Panc1 (cell line): ENCODE data around the gene PRKACA. TPM values are rescaled to one million over a fixed set of nuclear protein-coding genes. Genes with fewer than 3 reads are reported as not detected.

Experiments used
- ATAC-seq: fragments of 200-7000 bp; cut with Tn5 transposase; 2 replicates; pipeline ENCODE4 v1.9.1; 2020; ENCODE audit warnings: mild to moderate bottlenecking, moderate library complexity
- BruUV-seq: library from RNA; stranded (reverse); fragments of 400-500 nt; replicated peaks from 2 replicates; lab custom pipeline; 2021; lab: Mats Ljungman, UMichigan
- CTCF ChIA-PET: fragments of 300-600 bp; sonication (Branson Sonifier 250); formaldehyde crosslinking; loops from one replicate; lab custom pipeline; 2022; ENCODE audit warnings: antibody characterized with exemption; lab: Charles Lee
- POLR2A ChIA-PET: fragments of 300-600 bp; sonication (Branson Sonifier 250); formaldehyde crosslinking; loops from one replicate; lab custom pipeline; 2022; ENCODE audit warnings: antibody characterized with exemption; lab: Charles Lee
- DNase-seq: peaks from one replicate; pipeline ENCODE4 v3.0.0-alpha.2; 2010; ENCODE audit warnings: low read depth, low spot score
- H3K27ac ChIP-seq: 2 replicates; pipeline ENCODE4 v1.5.1; 2011; ENCODE audit warnings: mild to moderate bottlenecking, low read length, inconsistent platforms
- H3K27me3 ChIP-seq: fragments of 200-500 bp; sonication (Bioruptor generic); 2 replicates; pipeline ENCODE4 v1.6.0; 2014; ENCODE audit warnings: low read length, inconsistent platforms; ENCODE audit not compliant: control insufficient read depth, insufficient read depth
- H3K36me3 ChIP-seq: fragments of 200-500 bp; sonication (Bioruptor generic); 2 replicates; pipeline ENCODE4 v1.5.1; 2014; ENCODE audit warnings: inconsistent platforms, mild to moderate bottlenecking, low read length, moderate library complexity; ENCODE audit not compliant: control insufficient read depth, insufficient read depth
- H3K4me1 ChIP-seq: 2 replicates; pipeline ENCODE4 v1.5.1; 2011; ENCODE audit warnings: inconsistent platforms, mild to moderate bottlenecking, low read length, moderate library complexity; ENCODE audit not compliant: control insufficient read depth, insufficient read depth
- H3K4me3 ChIP-seq, 2 experiments: 2 replicates each; pipeline ENCODE4 v1.5.1; 2011 to 2012; ENCODE audit warnings: low read depth in 2 of 2, low read length in 2 of 2, mild to moderate bottlenecking in 2 of 2, inconsistent platforms in 1 of 2, moderate library complexity in 1 of 2
- H3K9me3 ChIP-seq: fragments of 200-500 bp; sonication (Bioruptor generic); 2 replicates; pipeline ENCODE4 v1.5.1; 2014; ENCODE audit warnings: low read depth, mild to moderate bottlenecking, inconsistent platforms, low read length, moderate library complexity; ENCODE audit not compliant: control insufficient read depth, insufficient read depth
- POLR2AphosphoS5 ChIP-seq: IDR thresholded peaks from 2 replicates; pipeline ENCODE4 v1.6.1; 2012; ENCODE audit warnings: mild to moderate bottlenecking, low read depth, low read length, moderate library complexity
- SIN3A ChIP-seq: IDR thresholded peaks from 2 replicates; pipeline ENCODE4 v1.6.1; 2012; ENCODE audit warnings: low read depth, mild to moderate bottlenecking, low read length, moderate library complexity, borderline replicate concordance; ENCODE audit not compliant: insufficient read depth
- TCF7L2 ChIP-seq: IDR thresholded peaks from 2 replicates; pipeline ENCODE4 v1.6.1; 2011; ENCODE audit warnings: mild to moderate bottlenecking, low read depth, low read length, inconsistent platforms
- in situ Hi-C: cut with HindIII; loops from 2 replicates; pipeline ENCODE4 v1.10.0; 2016; ENCODE audit warnings: low sequenced_read_pairs, low pct_unique_long_range_greater_than_20kb
- intact Hi-C: fragments of 100-400 bp; cut with micrococcal nuclease; formaldehyde crosslinking; loops from one replicate; pipeline ENCODE4 v1.10.0; 2022; ENCODE audit not compliant: unreplicated experiment
- total RNA-seq: library from RNA; stranded (reverse); gene quantifications from one replicate; pipeline ENCODE4 v1.2.1, GENCODE V29; 2021; ENCODE audit not compliant: unreplicated experiment
- TF ChIP-seq, protein P1 (sequence below): fragments of 450-650 bp; IDR thresholded peaks from 2 replicates; pipeline ENCODE4 v1.5.1; 2017; ENCODE audit warnings: mild to moderate bottlenecking
- TF ChIP-seq, protein P2 (sequence below), 2 experiments: IDR thresholded peaks; 2 replicates each; pipeline ENCODE4 v1.6.1; 2011 to 2012; ENCODE audit warnings: low read depth in 2 of 2, control low read depth in 1 of 2, low read length in 1 of 2, mild to moderate bottlenecking in 1 of 2, moderate library complexity in 1 of 2; ENCODE audit not compliant: insufficient read depth in 1 of 2

Gene PRKACA
- total RNA-seq, 1 experiment from 2014 or later, result 70.8 TPM

DNA sequence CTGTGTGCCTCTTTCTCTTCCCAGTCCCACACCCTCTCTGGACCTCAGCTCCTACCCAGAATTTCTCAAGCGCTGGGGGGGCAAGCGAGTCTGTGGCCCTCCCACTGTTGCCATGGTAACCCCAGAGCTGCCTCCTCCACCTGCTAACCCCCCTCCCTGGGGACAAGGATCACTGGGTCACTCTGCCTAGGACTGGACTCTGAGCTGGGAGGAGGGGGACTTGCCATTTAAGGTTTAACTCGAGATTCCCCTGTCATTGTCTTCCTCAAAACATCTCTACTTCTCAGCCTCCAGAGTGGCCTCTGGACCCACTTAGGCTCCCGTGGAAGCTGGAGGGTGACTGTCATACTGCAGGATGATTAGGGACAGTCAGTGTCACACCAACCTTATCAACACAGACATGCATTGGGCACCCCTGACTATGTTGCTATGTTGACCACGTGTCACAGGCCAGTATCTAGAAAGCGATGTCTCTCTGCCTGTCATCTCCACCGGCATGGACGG, 57.9 kb downstream of the PRKACA start:
- Histone ChIP-seq H3K27me3 (no peaks in the 10 kb centered on the region), H3K9me3 (no peaks in the 10 kb centered on the region), H3K27ac (no peak overlapping the region), H3K4me1 (peaks cover 5% of the 10 kb centered on the region; the same call in 1 of the 2 replicates), H3K4me3 (no peak overlapping the region), H3K36me3 (no peaks in the 10 kb centered on the region)
- CTCF ChIA-PET, result interaction anchor here (0.7 kb wide), 1 partner anchor 11 kb away, joined by 3 read pairs; no protein-coding TSS in a partner anchor
- BruUV-seq, result no TSS peak
- intact Hi-C loops (no loop called here), in situ Hi-C loops (no loop called here)
- ATAC-seq, result no peak
- no peak for DNase-seq
- TF ChIP-seq SIN3A (no peak), TCF7L2 (no peak), POLR2AphosphoS5 (no peak)
- TF ChIP-seq, protein P1, sequence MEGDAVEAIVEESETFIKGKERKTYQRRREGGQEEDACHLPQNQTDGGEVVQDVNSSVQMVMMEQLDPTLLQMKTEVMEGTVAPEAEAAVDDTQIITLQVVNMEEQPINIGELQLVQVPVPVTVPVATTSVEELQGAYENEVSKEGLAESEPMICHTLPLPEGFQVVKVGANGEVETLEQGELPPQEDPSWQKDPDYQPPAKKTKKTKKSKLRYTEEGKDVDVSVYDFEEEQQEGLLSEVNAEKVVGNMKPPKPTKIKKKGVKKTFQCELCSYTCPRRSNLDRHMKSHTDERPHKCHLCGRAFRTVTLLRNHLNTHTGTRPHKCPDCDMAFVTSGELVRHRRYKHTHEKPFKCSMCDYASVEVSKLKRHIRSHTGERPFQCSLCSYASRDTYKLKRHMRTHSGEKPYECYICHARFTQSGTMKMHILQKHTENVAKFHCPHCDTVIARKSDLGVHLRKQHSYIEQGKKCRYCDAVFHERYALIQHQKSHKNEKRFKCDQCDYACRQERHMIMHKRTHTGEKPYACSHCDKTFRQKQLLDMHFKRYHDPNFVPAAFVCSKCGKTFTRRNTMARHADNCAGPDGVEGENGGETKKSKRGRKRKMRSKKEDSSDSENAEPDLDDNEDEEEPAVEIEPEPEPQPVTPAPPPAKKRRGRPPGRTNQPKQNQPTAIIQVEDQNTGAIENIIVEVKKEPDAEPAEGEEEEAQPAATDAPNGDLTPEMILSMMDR, result no peak
- TF ChIP-seq, protein P2, sequence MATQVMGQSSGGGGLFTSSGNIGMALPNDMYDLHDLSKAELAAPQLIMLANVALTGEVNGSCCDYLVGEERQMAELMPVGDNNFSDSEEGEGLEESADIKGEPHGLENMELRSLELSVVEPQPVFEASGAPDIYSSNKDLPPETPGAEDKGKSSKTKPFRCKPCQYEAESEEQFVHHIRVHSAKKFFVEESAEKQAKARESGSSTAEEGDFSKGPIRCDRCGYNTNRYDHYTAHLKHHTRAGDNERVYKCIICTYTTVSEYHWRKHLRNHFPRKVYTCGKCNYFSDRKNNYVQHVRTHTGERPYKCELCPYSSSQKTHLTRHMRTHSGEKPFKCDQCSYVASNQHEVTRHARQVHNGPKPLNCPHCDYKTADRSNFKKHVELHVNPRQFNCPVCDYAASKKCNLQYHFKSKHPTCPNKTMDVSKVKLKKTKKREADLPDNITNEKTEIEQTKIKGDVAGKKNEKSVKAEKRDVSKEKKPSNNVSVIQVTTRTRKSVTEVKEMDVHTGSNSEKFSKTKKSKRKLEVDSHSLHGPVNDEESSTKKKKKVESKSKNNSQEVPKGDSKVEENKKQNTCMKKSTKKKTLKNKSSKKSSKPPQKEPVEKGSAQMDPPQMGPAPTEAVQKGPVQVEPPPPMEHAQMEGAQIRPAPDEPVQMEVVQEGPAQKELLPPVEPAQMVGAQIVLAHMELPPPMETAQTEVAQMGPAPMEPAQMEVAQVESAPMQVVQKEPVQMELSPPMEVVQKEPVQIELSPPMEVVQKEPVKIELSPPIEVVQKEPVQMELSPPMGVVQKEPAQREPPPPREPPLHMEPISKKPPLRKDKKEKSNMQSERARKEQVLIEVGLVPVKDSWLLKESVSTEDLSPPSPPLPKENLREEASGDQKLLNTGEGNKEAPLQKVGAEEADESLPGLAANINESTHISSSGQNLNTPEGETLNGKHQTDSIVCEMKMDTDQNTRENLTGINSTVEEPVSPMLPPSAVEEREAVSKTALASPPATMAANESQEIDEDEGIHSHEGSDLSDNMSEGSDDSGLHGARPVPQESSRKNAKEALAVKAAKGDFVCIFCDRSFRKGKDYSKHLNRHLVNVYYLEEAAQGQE (IDR thresholded peaks at IDR 0.05; ENCODE audit: insufficient read depth in 1 of 2, low read depth in 2 of 2, low read length in 1 of 2), result no peak
- POLR2A ChIA-PET, result interaction anchor here (0.7 kb wide), 1 partner anchor 10 kb away, joined by 5 read pairs; no protein-coding TSS in a partner anchor

DNA sequence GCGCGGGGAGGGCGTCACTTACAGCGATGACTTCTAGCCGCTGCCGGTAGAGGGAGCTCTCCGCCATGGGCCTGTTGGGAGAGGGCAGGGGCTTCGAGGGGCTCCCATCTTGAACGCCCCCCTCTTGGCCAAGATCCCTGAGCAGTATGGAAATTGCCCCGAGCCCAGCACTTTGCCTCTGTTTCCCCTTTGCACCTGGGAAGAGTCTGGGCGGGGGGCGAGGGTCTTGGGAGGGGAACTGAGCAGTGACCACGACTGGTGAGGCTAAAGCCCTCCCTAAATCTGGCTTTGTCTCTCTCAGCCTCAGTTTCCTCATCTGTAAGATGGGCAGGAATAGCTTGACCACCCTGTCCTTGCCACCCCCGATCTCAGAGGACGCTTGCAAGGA, 58.5 kb downstream of the PRKACA start:
- in situ Hi-C loops, result no loop called here
- no peaks in the 10 kb centered on the region for H3K9me3 ChIP-seq
- no peaks in the 10 kb centered on the region for H3K27me3 ChIP-seq
- no peak overlapping the region for H3K4me3 ChIP-seq
- CTCF ChIA-PET, result interaction anchor here (0.6 kb wide), 1 partner anchor 70 kb away, joined by 7 read pairs; no protein-coding TSS in a partner anchor
- intact Hi-C loops, result no loop called here
- H3K36me3 ChIP-seq, result no peaks in the 10 kb centered on the region
- peaks cover 5% of the 10 kb centered on the region; the same call in 1 of the 2 replicates for H3K4me1 ChIP-seq
- H3K27ac ChIP-seq, result no peak overlapping the region
- TF ChIP-seq POLR2AphosphoS5 (no peak), TCF7L2 (no peak), SIN3A (no peak)
- TF ChIP-seq, protein P2 (IDR thresholded peaks at IDR 0.05; ENCODE audit: insufficient read depth in 1 of 2, low read depth in 2 of 2, low read length in 1 of 2), result no peak
- TF ChIP-seq, protein P1, result no peak; the same call in 1 of the 2 replicates
- POLR2A ChIA-PET, result no interaction called here
- no TSS peak for BruUV-seq
- no peak for DNase-seq
- no peak for ATAC-seq
